Activated CD8-positive, alpha-beta memory T cell treated with anti-CD3 and anti-CD28 coated beads, Interleukin-2, amount 50 U/mL, for 24 hours (primary cell): Measurements from ENCODE around the gene EXT2.

Source experiments
- DNase-seq: peaks from one replicate; pipeline ENCODE4 v3.0.0-alpha.2; 2020; ENCODE audit errors: extremely low read depth

The EXT2 gene

GRCh38 chr11:44199816-44200215 is 104.3 kb downstream of the EXT2 start:
- no peak for DNase-seq

- no peak for DNase-seq
Observed at GRCh38 chr11:44203270-44204043, 108.0 kb downstream of the EXT2 start.

GRCh38 chr11:44205352-44205751 is 109.9 kb downstream of the EXT2 start:
- no peak for DNase-seq

- no peak for DNase-seq
Observed at GRCh38 chr11:44205836-44206235, 110.4 kb downstream of the EXT2 start.

GRCh38 chr11:44207292-44207691 is 111.8 kb downstream of the EXT2 start:
- DNase-seq = no peak

GRCh38 chr11:44208976-44209603 is 113.6 kb downstream of the EXT2 start:
- DNase-seq = no peak

- DNase-seq = no peak
Observed at GRCh38 chr11:44212128-44212527, 116.7 kb downstream of the EXT2 start.

GRCh38 chr11:44213148-44213547 is 117.7 kb downstream of the EXT2 start:
- no peak for DNase-seq

- no peak for DNase-seq
Observed at GRCh38 chr11:44217432-44217831, 122.0 kb downstream of the EXT2 start.

- DNase-seq = no peak
Observed at GRCh38 chr11:44219830-44220796, 124.6 kb downstream of the EXT2 start.

- no peak for DNase-seq
Observed at GRCh38 chr11:44221456-44221855, 126.0 kb downstream of the EXT2 start.

GRCh38 chr11:44221992-44222391 is 126.5 kb downstream of the EXT2 start:
- DNase-seq = no peak

GRCh38 chr11:44223238-44223637 is 127.8 kb downstream of the EXT2 start:
- no peak for DNase-seq

GRCh38 chr11:44224867-44225501 is 129.5 kb downstream of the EXT2 start:
- DNase-seq = no peak

GRCh38 chr11:44226490-44226889 is 131.0 kb downstream of the EXT2 start:
- no peak for DNase-seq

- DNase-seq = no peak
Observed at GRCh38 chr11:44226945-44227344, 131.5 kb downstream of the EXT2 start.

GRCh38 chr11:44228379-44228778 is 132.9 kb downstream of the EXT2 start:
- DNase-seq = no peak

- DNase-seq = no peak
Observed at GRCh38 chr11:44229098-44229497, 133.6 kb downstream of the EXT2 start.

GRCh38 chr11:44229624-44230023 is 134.1 kb downstream of the EXT2 start:
- no peak for DNase-seq

- DNase-seq = no peak
Observed at GRCh38 chr11:44235765-44236201, 140.3 kb downstream of the EXT2 start.

GRCh38 chr11:44236296-44236695 is 140.8 kb downstream of the EXT2 start:
- no peak for DNase-seq

GRCh38 chr11:44237156-44237555 is 141.7 kb downstream of the EXT2 start:
- DNase-seq = no peak
